Measurements from ENCODE around the gene CXCR4. TPM values are rescaled to one million over a fixed set of nuclear protein-coding genes. Genes with fewer than 3 reads are reported as not detected.

Gene CXCR4
- total and polyA plus RNA-seq, 2 of the 4 experiments (the other 2 are of a cell fraction), result not detected

DNA sequence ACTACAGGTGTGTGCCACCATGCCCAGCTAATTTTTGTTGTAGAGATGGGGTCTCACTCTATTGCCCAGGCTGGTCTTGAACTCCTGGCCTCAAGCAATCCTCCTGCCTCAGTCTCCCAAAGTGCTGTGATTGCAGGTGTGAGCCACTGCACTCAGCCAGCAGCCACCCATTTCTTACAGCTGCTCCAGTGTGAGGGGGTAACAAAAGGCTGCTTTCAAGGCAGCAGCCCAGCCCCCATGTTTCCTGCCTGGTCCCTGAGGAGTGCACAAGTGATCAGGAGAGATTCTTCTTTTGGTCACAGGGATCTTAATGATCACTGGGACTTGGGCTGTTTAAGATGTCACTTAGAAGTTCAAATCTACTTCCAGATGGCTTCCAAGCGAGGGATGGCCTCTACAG is 15.2 kb upstream of the CXCR4 start:
- Histone ChIP-seq H3K36me3 (ENCODE audit: control insufficient read depth, insufficient read depth, low read length) (no peaks in the 10 kb centered on the region), H3K4me2 (ENCODE audit: low read depth, low read length) (no peak overlapping the region), H3K9ac (ENCODE audit: low read depth, low read length) (no peak overlapping the region), H3K14ac (replicated peaks; ENCODE audit: low read depth, low read length) (no peak overlapping the region), H2AK5ac (ENCODE audit: low read depth, low read length) (no peak overlapping the region), H4K91ac (ENCODE audit: insufficient read depth, low read depth, low read length) (no peak overlapping the region), H3K27me3 (ENCODE audit: control insufficient read depth, insufficient read depth, low read length) (no peaks in the 10 kb centered on the region), H3K18ac (ENCODE audit: low read depth, low read length) (no peak overlapping the region), H4K5ac (ENCODE audit: low read depth, low read length) (no peak overlapping the region), H4K8ac (ENCODE audit: low read depth in 2 of 2, low read length in 2 of 2) (no peak overlapping the region), H3K79me1 (ENCODE audit: low read depth in 1 of 2, low read length in 2 of 2) (no peaks in the 10 kb centered on the region), H2BK15ac (ENCODE audit: low read depth, low read length) (no peak overlapping the region), H3K9me3 (ENCODE audit: control insufficient read depth, insufficient read depth, low read length) (no peaks in the 10 kb centered on the region), H2AFZ (replicated peaks; ENCODE audit: low read length, poor library complexity) (no peak overlapping the region), H4K20me1 (ENCODE audit: insufficient read depth, low read length) (no peaks in the 10 kb centered on the region), H2BK5ac (ENCODE audit: low read depth, low read length, poor library complexity, severe bottlenecking) (no peak overlapping the region), H3K27ac (ENCODE audit: insufficient read depth, low read length) (no peak overlapping the region), H2AK9ac (replicated peaks; ENCODE audit: low read depth, low read length, poor library complexity) (no peak overlapping the region), H3K56ac (ENCODE audit: extremely low read depth, insufficient read depth, low read length) (no peak overlapping the region), H2BK120ac (ENCODE audit: low read depth, low read length) (no peak overlapping the region), H3K4me3 (ENCODE audit: insufficient read depth, low read depth, low read length) (no peak overlapping the region), H3K4ac (ENCODE audit: low read depth, low read length) (no peak overlapping the region), H3K23ac (ENCODE audit: low read depth, low read length) (no peak overlapping the region), H3K9me1 (ENCODE audit: insufficient read depth, low read length) (no peaks in the 10 kb centered on the region), H2BK20ac (ENCODE audit: low read depth, low read length) (no peak overlapping the region), H3K4me1 (ENCODE audit: control insufficient read depth, insufficient read depth, low read length) (no peaks in the 10 kb centered on the region)
- 0% methylated on average over 1 of the region's 1 CpG; no CpG with 5 or more reads in 1 of the 2 experiments for whole genome bisulfite sequencing, 2 experiments (ENCODE audit: extremely low coverage in 2 of 2, insufficient read length in 1 of 2)
- POLR2A ChIA-PET (ENCODE audit: unreplicated experiment), result no interaction called here
- no TSS peak for BruUV-seq (replicated peaks)
- CTCF ChIA-PET, result no interaction called here
- DNase-seq, result no peak
- ATAC-seq (ENCODE audit: low read depth), result no peak
- TF ChIP-seq MAZ (IDR thresholded peaks at IDR 0.05; ENCODE audit: borderline replicate concordance, low read depth, low read length), result no peak
- TF ChIP-seq, protein P1, sequence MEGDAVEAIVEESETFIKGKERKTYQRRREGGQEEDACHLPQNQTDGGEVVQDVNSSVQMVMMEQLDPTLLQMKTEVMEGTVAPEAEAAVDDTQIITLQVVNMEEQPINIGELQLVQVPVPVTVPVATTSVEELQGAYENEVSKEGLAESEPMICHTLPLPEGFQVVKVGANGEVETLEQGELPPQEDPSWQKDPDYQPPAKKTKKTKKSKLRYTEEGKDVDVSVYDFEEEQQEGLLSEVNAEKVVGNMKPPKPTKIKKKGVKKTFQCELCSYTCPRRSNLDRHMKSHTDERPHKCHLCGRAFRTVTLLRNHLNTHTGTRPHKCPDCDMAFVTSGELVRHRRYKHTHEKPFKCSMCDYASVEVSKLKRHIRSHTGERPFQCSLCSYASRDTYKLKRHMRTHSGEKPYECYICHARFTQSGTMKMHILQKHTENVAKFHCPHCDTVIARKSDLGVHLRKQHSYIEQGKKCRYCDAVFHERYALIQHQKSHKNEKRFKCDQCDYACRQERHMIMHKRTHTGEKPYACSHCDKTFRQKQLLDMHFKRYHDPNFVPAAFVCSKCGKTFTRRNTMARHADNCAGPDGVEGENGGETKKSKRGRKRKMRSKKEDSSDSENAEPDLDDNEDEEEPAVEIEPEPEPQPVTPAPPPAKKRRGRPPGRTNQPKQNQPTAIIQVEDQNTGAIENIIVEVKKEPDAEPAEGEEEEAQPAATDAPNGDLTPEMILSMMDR (conservative IDR thresholded peaks at IDR 0.05; ENCODE audit: low read depth, low read length), result no peak
- no peak for TF ChIP-seq CHD1 (IDR thresholded peaks at IDR 0.05; ENCODE audit: low read depth, low read length)
- no peak for TF ChIP-seq RFX5 (IDR thresholded peaks at IDR 0.05; ENCODE audit: low read depth, low read length)
- no peak for TF ChIP-seq MXI1 (IDR thresholded peaks at IDR 0.05; ENCODE audit: borderline replicate concordance, low read depth, low read length)
- TF ChIP-seq RCOR1 (IDR thresholded peaks at IDR 0.05; ENCODE audit: insufficient replicate concordance, low read length), result no peak
- no peak for TF ChIP-seq POLR2A (IDR thresholded peaks at IDR 0.05; ENCODE audit: low read depth, low read length)
- no peak for TF ChIP-seq FOS (IDR thresholded peaks at IDR 0.05; ENCODE audit: low read depth, low read length)
- TF ChIP-seq SMC3 (IDR thresholded peaks at IDR 0.05; ENCODE audit: low read depth, low read length), result no peak
- no peak for TF ChIP-seq NFE2L2 (IDR thresholded peaks at IDR 0.05; ENCODE audit: low read depth, low read length)
- no peak for TF ChIP-seq RAD21 (IDR thresholded peaks at IDR 0.05; ENCODE audit: low read length)
- no peak for TF ChIP-seq CEBPB (IDR thresholded peaks at IDR 0.05; ENCODE audit: low read depth, low read length)
- TF ChIP-seq BHLHE40 (IDR thresholded peaks at IDR 0.05; ENCODE audit: low read depth, low read length), result no peak
- TF ChIP-seq, protein P2, sequence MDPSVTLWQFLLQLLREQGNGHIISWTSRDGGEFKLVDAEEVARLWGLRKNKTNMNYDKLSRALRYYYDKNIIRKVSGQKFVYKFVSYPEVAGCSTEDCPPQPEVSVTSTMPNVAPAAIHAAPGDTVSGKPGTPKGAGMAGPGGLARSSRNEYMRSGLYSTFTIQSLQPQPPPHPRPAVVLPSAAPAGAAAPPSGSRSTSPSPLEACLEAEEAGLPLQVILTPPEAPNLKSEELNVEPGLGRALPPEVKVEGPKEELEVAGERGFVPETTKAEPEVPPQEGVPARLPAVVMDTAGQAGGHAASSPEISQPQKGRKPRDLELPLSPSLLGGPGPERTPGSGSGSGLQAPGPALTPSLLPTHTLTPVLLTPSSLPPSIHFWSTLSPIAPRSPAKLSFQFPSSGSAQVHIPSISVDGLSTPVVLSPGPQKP (IDR thresholded peaks at IDR 0.05; ENCODE audit: borderline replicate concordance, low read depth, low read length), result no peak
- TF ChIP-seq, protein P3, sequence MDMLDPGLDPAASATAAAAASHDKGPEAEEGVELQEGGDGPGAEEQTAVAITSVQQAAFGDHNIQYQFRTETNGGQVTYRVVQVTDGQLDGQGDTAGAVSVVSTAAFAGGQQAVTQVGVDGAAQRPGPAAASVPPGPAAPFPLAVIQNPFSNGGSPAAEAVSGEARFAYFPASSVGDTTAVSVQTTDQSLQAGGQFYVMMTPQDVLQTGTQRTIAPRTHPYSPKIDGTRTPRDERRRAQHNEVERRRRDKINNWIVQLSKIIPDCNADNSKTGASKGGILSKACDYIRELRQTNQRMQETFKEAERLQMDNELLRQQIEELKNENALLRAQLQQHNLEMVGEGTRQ (IDR thresholded peaks at IDR 0.05; ENCODE audit: low read depth, low read length), result no peak
- no peak for TF ChIP-seq MAFK (IDR thresholded peaks at IDR 0.05; ENCODE audit: low read depth, low read length)
- dilution Hi-C loops (cut with HindIII; ENCODE audit: low sequenced_read_pairs, unreplicated experiment), result no loop called here
- in situ Hi-C loops (cut with MboI; ENCODE audit: low sequenced_read_pairs), result no loop called here
- intact Hi-C loops (cut with micrococcal nuclease), result no loop called here
